ENCODE results near the gene TRIP13.

- TF ChIP-seq ZFP3 (CRISPR knock-in tag; IDR thresholded peaks at IDR 0.05) (no peak), RARB (CRISPR knock-in tag; IDR thresholded peaks at IDR 0.05) (no peak), TCF4 (CRISPR knock-in tag; IDR thresholded peaks at IDR 0.05; ENCODE audit: borderline replicate concordance) (no peak), ISL1 (CRISPR knock-in tag; IDR thresholded peaks at IDR 0.05) (no peak), ZC3H10 (CRISPR knock-in tag; IDR thresholded peaks at IDR 0.05) (no peak), ZNF565 (CRISPR knock-in tag; conservative IDR thresholded peaks at IDR 0.05; ENCODE audit: low read depth) (no peak), CREB5 (CRISPR knock-in tag; IDR thresholded peaks at IDR 0.05; ENCODE audit: low read depth) (no peak), BACH2 (CRISPR knock-in tag; IDR thresholded peaks at IDR 0.05; ENCODE audit: borderline replicate concordance) (no peak), ARNTL (CRISPR knock-in tag; IDR thresholded peaks at IDR 0.05; ENCODE audit: borderline replicate concordance, low read depth) (no peak)
- TF ChIP-seq, protein P1, sequence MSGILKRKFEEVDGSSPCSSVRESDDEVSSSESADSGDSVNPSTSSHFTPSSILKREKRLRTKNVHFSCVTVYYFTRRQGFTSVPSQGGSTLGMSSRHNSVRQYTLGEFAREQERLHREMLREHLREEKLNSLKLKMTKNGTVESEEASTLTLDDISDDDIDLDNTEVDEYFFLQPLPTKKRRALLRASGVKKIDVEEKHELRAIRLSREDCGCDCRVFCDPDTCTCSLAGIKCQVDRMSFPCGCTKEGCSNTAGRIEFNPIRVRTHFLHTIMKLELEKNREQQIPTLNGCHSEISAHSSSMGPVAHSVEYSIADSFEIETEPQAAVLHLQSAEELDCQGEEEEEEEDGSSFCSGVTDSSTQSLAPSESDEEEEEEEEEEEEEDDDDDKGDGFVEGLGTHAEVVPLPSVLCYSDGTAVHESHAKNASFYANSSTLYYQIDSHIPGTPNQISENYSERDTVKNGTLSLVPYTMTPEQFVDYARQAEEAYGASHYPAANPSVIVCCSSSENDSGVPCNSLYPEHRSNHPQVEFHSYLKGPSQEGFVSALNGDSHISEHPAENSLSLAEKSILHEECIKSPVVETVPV (CRISPR knock-in tag; IDR thresholded peaks at IDR 0.05), result no peak
- TF ChIP-seq, protein P2, sequence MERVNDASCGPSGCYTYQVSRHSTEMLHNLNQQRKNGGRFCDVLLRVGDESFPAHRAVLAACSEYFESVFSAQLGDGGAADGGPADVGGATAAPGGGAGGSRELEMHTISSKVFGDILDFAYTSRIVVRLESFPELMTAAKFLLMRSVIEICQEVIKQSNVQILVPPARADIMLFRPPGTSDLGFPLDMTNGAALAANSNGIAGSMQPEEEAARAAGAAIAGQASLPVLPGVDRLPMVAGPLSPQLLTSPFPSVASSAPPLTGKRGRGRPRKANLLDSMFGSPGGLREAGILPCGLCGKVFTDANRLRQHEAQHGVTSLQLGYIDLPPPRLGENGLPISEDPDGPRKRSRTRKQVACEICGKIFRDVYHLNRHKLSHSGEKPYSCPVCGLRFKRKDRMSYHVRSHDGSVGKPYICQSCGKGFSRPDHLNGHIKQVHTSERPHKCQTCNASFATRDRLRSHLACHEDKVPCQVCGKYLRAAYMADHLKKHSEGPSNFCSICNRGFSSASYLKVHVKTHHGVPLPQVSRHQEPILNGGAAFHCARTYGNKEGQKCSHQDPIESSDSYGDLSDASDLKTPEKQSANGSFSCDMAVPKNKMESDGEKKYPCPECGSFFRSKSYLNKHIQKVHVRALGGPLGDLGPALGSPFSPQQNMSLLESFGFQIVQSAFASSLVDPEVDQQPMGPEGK (CRISPR knock-in tag; IDR thresholded peaks at IDR 0.05; ENCODE audit: borderline replicate concordance), result no peak
These were observed 36.9 kb downstream of the TRIP13 start for GRCh38 chr5:929596-929995.
